Epithelial cell of alveolus of lung (primary cell): ENCODE data around the gene CAMP. TPM values are rescaled to one million over a fixed set of nuclear protein-coding genes. Genes with fewer than 3 reads are reported as not detected.

Experiments
- total RNA-seq: library from RNA; depleted of rRNA; stranded (reverse); fragments of >200 nt; gene quantifications from 2 replicates; pipeline ENCODE4 v1.2.1, GENCODE V29; 2015

Gene CAMP, protein sequence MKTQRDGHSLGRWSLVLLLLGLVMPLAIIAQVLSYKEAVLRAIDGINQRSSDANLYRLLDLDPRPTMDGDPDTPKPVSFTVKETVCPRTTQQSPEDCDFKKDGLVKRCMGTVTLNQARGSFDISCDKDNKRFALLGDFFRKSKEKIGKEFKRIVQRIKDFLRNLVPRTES
- not detected in 2 replicates for total RNA-seq

DNA sequence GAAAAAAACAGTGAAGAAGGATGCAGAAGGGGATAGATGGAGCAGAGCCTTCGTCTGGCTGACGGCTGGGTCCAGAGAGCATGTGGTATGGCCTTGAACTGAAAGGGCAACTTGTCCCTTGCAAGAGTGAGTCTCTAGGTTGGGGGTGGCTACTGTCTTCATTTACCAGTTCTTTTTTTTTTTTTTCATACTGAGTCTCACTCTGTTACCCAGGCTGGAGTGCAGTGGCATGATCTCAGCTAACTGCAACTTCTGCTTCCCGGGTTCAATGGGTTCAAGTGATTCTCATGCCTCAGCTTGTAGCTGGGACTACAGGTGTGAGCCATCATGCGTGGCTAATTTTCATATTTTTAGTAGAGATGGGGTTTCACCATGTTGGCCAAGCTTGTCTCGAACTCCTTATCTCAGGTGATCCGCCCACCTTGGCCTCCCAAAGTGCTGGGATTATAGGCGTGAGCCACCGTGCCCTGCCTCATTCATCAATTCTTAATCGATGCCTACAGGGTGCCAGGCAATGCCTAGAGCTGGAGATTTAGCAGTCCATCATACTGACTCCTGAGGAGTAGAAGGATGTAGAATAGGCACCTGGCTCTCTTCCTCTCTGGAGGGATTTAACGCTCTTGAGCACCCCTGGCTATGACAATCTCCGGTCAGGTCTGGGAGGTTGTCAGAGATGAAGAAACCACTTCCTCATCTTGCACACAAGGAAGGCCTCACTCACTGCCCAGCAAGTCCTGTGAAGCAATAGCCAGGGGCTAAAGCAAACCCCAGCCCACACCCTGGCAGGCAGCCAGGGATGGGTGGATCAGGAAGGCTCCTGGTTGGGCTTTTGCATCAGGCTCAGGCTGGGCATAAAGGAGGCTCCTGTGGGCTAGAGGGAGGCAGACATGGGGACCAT lies at the start of gene CAMP:
Gene CAMP (plus strand): TSS at position 880 of the 898 bp plus-strand sequence. CDS start 17 bp downstream, at position 897.

DNA sequence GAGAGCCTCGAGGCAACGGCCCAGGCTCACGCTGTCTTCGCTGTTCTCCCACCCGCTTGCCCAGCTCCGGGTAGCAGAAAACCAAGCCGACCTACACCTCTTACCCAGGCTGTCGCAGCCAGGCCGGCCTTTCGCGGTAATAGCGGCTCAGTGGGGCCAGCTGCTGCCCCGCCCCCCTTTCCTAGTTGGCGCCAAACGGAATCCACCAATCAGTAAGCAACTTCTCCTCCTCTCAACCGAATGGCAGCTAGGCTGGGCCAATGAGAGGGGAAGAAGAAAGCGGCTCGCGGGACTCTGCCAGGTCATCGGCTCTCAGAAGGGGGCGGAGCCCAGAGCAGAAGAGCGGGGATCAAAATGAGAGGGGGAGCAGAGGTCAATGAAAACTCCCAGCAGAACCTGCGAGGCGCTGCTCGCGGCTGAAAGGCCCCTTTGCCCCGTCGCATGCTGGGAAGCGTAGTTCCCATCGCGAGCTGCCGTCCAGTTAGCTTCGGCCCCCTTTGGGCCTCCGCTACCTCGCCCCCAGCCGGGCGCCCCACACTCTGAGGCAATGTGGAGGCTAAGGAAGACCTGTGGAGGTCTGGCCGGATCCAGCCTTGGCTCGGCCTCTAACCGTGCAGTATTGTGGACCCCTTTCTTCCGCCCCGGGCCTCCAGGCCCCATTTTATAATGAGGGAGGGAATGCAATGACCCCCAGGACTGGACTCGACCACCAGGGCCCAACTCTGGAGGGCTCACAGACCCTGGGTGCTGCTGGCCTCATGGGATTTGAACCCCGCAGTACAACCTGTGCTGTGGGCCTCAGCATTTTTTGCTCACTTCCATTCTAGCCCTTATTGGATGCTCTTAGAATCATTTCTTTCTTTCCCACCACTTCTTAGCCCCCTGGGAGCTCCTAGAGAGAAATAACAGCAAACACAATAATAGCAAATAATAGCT lies 34.8 kb upstream of the CAMP start, which contains the start of gene CDC25A:
Gene CDC25A (minus strand): TSS at position 152 of the 936 bp plus-strand sequence. CDS start 470 bp downstream, outside the sequence.

Other genes starting within 250 kb of the CAMP start
- 168 and 170 TPM in 2 replicates for gene MAP4, start 207.1 kb upstream of the CAMP start, total RNA-seq
- 1.8 and 12.0 TPM in 2 replicates for gene CDC25A, start 35.1 kb upstream of the CAMP start, total RNA-seq
- gene ZNF589, start 17.6 kb downstream of the CAMP start, total RNA-seq = 1.8 and 3.4 TPM in 2 replicates
- 17.7 and 26.0 TPM in 2 replicates for gene NME6, start 77.9 kb downstream of the CAMP start, total RNA-seq
- not detected in 2 replicates for gene SPINK8, start 110.2 kb downstream of the CAMP start, total RNA-seq
- not detected in 2 replicates for gene FBXW12, start 148.7 kb downstream of the CAMP start, total RNA-seq
- 17.3 and 36.2 TPM in 2 replicates for gene PLXNB1, start 206.6 kb downstream of the CAMP start, total RNA-seq
- gene CCDC51, start 216.6 kb downstream of the CAMP start, total RNA-seq = 18.7 and 23.2 TPM in 2 replicates
- gene TMA7, start 216.8 kb downstream of the CAMP start, total RNA-seq = 309 and 375 TPM in 2 replicates
- 4.3 and 5.9 TPM in 2 replicates for gene ATRIP, start 223.2 kb downstream of the CAMP start, total RNA-seq